Measurements from ENCODE around the gene SP140. TPM values are rescaled to one million over a fixed set of nuclear protein-coding genes. Genes with fewer than 3 reads are reported as not detected.

SP140 gene
- total and polyA plus RNA-seq, 2 experiments from 2014 or later, result not detected

GRCh38 chr2:230296917-230297316 is 71.4 kb downstream of the SP140 start:
- DNase-seq, result no peak
- Histone ChIP-seq H3K9me2 (ENCODE audit: insufficient read depth) (no peaks in the 10 kb centered on the region), H3K9ac (no peak overlapping the region), H3K36me3 (ENCODE audit: low read depth) (no peaks in the 10 kb centered on the region), H3K4me3 (no peak overlapping the region), H3K27me3 (replicated peaks; ENCODE audit: insufficient read depth) (no peaks in the 10 kb centered on the region), H3K9me3 (ENCODE audit: low read depth) (no peaks in the 10 kb centered on the region), H2AFZ (no peak overlapping the region), H3K4me1 (ENCODE audit: insufficient read depth) (no peaks in the 10 kb centered on the region), H3K4me2 (ENCODE audit: unreplicated experiment) (no peak overlapping the region), H3K79me2 (ENCODE audit: insufficient read depth) (no peaks in the 10 kb centered on the region), H3F3A (ENCODE audit: insufficient read depth) (no peaks in the 10 kb centered on the region), H4K20me1 (ENCODE audit: insufficient read depth) (no peaks in the 10 kb centered on the region), H3K27ac (no peak overlapping the region)
- in situ Hi-C loops (cut with MboI), result no loop called here
- TF ChIP-seq EZH2 (IDR thresholded peaks at IDR 0.05; ENCODE audit: insufficient read depth, poor library complexity, severe bottlenecking) (no peak), EZH2phosphoT487 (IDR thresholded peaks at IDR 0.05; ENCODE audit: insufficient read depth, low read depth) (no peak)

GRCh38 chr2:230299618-230300017 is 74.1 kb downstream of the SP140 start:
- in situ Hi-C loops (cut with MboI), result no loop called here
- 69 to 75% methylated on average over 2 of the region's 2 CpGs for WGBS, 2 experiments (ENCODE audit: low coverage in 1 of 2, low lambda C conversion rate in 2 of 2, missing lambda C conversion rate in 2 of 2)
- no peak overlapping the region for H2AFZ ChIP-seq
- H3K4me2 ChIP-seq (ENCODE audit: unreplicated experiment), result no peak overlapping the region
- no peaks in the 10 kb centered on the region for H3K9me2 ChIP-seq (ENCODE audit: insufficient read depth)
- H4K20me1 ChIP-seq (ENCODE audit: insufficient read depth), result no peaks in the 10 kb centered on the region
- TF ChIP-seq EZH2 (IDR thresholded peaks at IDR 0.05; ENCODE audit: insufficient read depth, poor library complexity, severe bottlenecking) (no peak), EZH2phosphoT487 (IDR thresholded peaks at IDR 0.05; ENCODE audit: insufficient read depth, low read depth) (no peak)
- H3K4me3 ChIP-seq, result no peak overlapping the region
- DNase-seq, result no peak
- H3K79me2 ChIP-seq (ENCODE audit: insufficient read depth), result no peaks in the 10 kb centered on the region
- no peaks in the 10 kb centered on the region for H3K36me3 ChIP-seq (ENCODE audit: low read depth)
- H3K4me1 ChIP-seq (ENCODE audit: insufficient read depth), result no peaks in the 10 kb centered on the region
- no peaks in the 10 kb centered on the region for H3K9me3 ChIP-seq (ENCODE audit: low read depth)
- no peaks in the 10 kb centered on the region for H3F3A ChIP-seq (ENCODE audit: insufficient read depth)
- H3K27ac ChIP-seq, result no peak overlapping the region
- H3K27me3 ChIP-seq (replicated peaks; ENCODE audit: insufficient read depth), result no peaks in the 10 kb centered on the region
- H3K9ac ChIP-seq, result no peak overlapping the region

GRCh38 chr2:230305416-230306275 is 80.1 kb downstream of the SP140 start:
- no peaks in the 10 kb centered on the region for H3K27me3 ChIP-seq (replicated peaks; ENCODE audit: insufficient read depth)
- DNase-seq, result no peak
- no peak overlapping the region for H2AFZ ChIP-seq
- no peak overlapping the region for H3K4me3 ChIP-seq
- no peak overlapping the region for H3K27ac ChIP-seq
- WGBS, 2 experiments (ENCODE audit: low coverage in 1 of 2, low lambda C conversion rate in 2 of 2, missing lambda C conversion rate in 2 of 2), result 57 to 70% methylated on average over 12 to 21 of the region's 23 CpGs
- no peaks in the 10 kb centered on the region for H3K36me3 ChIP-seq (ENCODE audit: low read depth)
- no peak overlapping the region for H3K4me2 ChIP-seq (ENCODE audit: unreplicated experiment)
- H3K4me1 ChIP-seq (ENCODE audit: insufficient read depth), result no peaks in the 10 kb centered on the region
- no peaks in the 10 kb centered on the region for H3K9me3 ChIP-seq (ENCODE audit: low read depth)
- no peak overlapping the region for H3K9ac ChIP-seq
- no peaks in the 10 kb centered on the region for H4K20me1 ChIP-seq (ENCODE audit: insufficient read depth)
- no peaks in the 10 kb centered on the region for H3F3A ChIP-seq (ENCODE audit: insufficient read depth)
- no peaks in the 10 kb centered on the region for H3K79me2 ChIP-seq (ENCODE audit: insufficient read depth)
- H3K9me2 ChIP-seq (ENCODE audit: insufficient read depth), result no peaks in the 10 kb centered on the region
- in situ Hi-C loops (cut with MboI), result no loop called here
- no peak for TF ChIP-seq EZH2 (IDR thresholded peaks at IDR 0.05; ENCODE audit: insufficient read depth, poor library complexity, severe bottlenecking)
- no peak for TF ChIP-seq EZH2phosphoT487 (IDR thresholded peaks at IDR 0.05; ENCODE audit: insufficient read depth, low read depth)

GRCh38 chr2:230306474-230306873 is 80.9 kb downstream of the SP140 start:
- Histone ChIP-seq H2AFZ (no peak overlapping the region), H3F3A (ENCODE audit: insufficient read depth) (no peaks in the 10 kb centered on the region), H3K79me2 (ENCODE audit: insufficient read depth) (no peaks in the 10 kb centered on the region), H4K20me1 (ENCODE audit: insufficient read depth) (no peaks in the 10 kb centered on the region), H3K9me3 (ENCODE audit: low read depth) (no peaks in the 10 kb centered on the region), H3K27ac (no peak overlapping the region), H3K27me3 (replicated peaks; ENCODE audit: insufficient read depth) (no peaks in the 10 kb centered on the region), H3K9me2 (ENCODE audit: insufficient read depth) (no peaks in the 10 kb centered on the region), H3K36me3 (ENCODE audit: low read depth) (no peaks in the 10 kb centered on the region), H3K4me3 (no peak overlapping the region), H3K4me1 (ENCODE audit: insufficient read depth) (no peaks in the 10 kb centered on the region), H3K4me2 (ENCODE audit: unreplicated experiment) (no peak overlapping the region), H3K9ac (no peak overlapping the region)
- 5% methylated on average over 2 of the region's 2 CpGs for WGBS, 2 experiments (ENCODE audit: low coverage in 1 of 2, low lambda C conversion rate in 2 of 2, missing lambda C conversion rate in 2 of 2)
- no peak for TF ChIP-seq EZH2 (IDR thresholded peaks at IDR 0.05; ENCODE audit: insufficient read depth, poor library complexity, severe bottlenecking)
- no peak for TF ChIP-seq EZH2phosphoT487 (IDR thresholded peaks at IDR 0.05; ENCODE audit: insufficient read depth, low read depth)
- DNase-seq, result no peak
- in situ Hi-C loops (cut with MboI), result no loop called here

Measured in GM23248 (cell line).